AG09309 (cell line): ENCODE data around the gene DDR2.

Experiments
- DNase-seq: peaks from one replicate; pipeline ENCODE4 v3.0.0-alpha.2; 2010; ENCODE audit warnings: low read depth
- H3K4me3 ChIP-seq: 2 replicates; pipeline ENCODE4 v1.5.1; 2011; ENCODE audit warnings: mild to moderate bottlenecking, low read depth, low read length, moderate library complexity; ENCODE audit not compliant: control insufficient read depth
- CTCF ChIP-seq: IDR thresholded peaks from 2 replicates; pipeline ENCODE4 v1.5.1; 2011; ENCODE audit warnings: mild to moderate bottlenecking, low read depth, low read length, inconsistent platforms; ENCODE audit not compliant: insufficient read depth, control insufficient read depth; ENCODE audit errors: missing control alignments

Gene DDR2

DNA sequence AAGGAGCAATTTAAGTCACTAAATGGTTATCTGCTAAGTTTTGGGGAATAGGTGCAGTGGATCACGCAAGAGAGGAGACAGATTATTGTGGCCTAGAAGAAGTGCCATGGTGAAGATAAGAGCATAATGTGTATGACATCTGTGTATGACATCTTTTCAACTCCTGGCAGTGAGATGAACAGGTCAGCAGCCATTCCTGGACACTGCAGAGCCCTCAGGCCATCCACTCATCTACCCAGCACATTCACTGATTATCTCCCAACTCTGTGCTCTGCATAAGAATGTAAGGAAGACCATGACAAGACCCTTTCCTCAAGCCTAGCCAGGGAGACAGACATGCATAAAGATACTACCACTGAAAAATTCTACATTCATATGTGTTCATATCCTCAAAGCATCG is 73.7 kb downstream of the DDR2 start:
- TF ChIP-seq CTCF = no peak

DNA sequence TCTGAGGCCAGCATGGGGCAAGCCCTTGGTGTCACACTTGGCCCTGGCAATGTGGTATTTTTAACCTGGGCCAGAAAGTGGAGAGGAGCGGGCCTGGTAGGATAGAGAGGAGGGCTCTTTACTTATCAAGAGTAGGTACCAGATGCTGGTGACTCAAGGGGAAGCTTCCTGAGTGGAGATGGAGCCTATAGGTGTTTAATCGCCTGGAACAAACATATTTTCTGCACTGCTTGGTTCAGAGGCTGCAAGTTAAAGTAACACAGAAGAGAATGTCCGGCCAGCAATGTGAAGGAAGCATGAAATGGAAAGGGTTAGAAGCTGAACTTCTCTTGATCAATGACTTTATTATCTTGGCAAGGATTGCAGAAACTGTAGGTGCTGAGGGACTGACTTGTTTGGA is 74.3 kb downstream of the DDR2 start:
- no peak for DNase-seq
- H3K4me3 ChIP-seq = no peak overlapping the region
- no peak for TF ChIP-seq CTCF

More for the DNA sequence above, 73.7 kb downstream of the DDR2 start:
- no peak for DNase-seq
- H3K4me3 ChIP-seq = no peak overlapping the region

DNA sequence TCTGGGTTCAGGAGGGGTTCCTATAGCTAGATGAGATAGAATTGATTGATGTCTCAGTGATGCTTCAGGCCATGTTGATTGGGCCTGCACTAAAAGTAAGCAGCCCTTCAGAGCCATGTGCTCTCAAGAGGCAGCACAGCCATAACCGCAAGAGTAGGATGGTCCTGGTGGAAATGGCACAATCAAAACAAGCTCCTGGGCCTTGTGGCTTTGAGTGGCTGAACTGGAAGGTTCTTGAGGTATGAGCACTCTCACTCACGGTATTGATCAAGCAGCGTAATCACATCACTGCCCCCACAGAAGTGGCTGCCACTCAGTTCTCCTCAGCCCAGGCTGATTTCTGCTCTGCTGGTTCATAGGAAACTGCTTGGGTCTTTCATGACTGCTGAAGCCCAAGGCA is 76.0 kb downstream of the DDR2 start:
- TF ChIP-seq CTCF = no peak
- no peak for DNase-seq
- H3K4me3 ChIP-seq = no peak overlapping the region

GRCh38 chr1:162709132-162709860 is 77.0 kb downstream of the DDR2 start:
- TF ChIP-seq CTCF = no peak
- no peak overlapping the region for H3K4me3 ChIP-seq
- DNase-seq = no peak

- TF ChIP-seq CTCF = no peak
- DNase-seq = no peak
- no peak overlapping the region for H3K4me3 ChIP-seq
Measured at GRCh38 chr1:162709870-162710269, 77.6 kb downstream of the DDR2 start.

DNA sequence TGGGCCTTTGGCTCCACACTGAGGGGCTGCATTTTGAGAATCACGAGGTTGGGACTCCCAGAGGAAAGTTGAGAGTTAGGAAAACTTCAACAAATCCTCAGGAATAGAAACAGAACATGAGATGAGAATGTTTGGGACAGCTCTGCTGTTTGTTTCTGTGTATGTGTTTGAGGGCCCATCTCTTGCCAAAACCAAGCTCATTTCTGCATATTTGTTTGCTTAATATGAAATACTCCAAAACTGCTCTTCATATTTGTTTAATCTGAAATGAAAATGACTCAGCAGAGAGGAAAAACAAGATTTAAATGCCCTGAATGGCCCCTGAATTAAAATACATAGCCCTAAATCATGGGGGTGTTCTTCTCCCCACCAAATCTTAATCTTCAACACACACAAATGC is 78.1 kb downstream of the DDR2 start:
- no peak for DNase-seq
- H3K4me3 ChIP-seq = no peak overlapping the region
- TF ChIP-seq CTCF = no peak
